Mesothelial cell of epicardium (in vitro differentiated cells): ENCODE results near the gene C1QTNF2. TPM values are rescaled to one million over a fixed set of nuclear protein-coding genes. Genes with fewer than 3 reads are reported as not detected.

Source experiments
- DNase-seq, 2 experiments: peaks; one replicate each; pipeline ENCODE4 v3.0.0; 2021; ENCODE audit warnings: low spot score in 2 of 2; ENCODE audit not compliant: unreplicated experiment in 2 of 2
- H3K27ac Mint-ChIP-seq: 2 replicates; pipeline ENCODE4 v1.8.0; 2021; ENCODE audit warnings: mixed read lengths
- H3K27me3 Mint-ChIP-seq: 2 replicates; pipeline ENCODE4 v1.8.0; 2021; ENCODE audit warnings: low read depth, mixed read lengths
- H3K36me3 Mint-ChIP-seq: 2 replicates; pipeline ENCODE4 v1.8.0; 2021; ENCODE audit warnings: mixed read lengths
- H3K4me1 Mint-ChIP-seq: 2 replicates; pipeline ENCODE4 v1.8.0; 2021; ENCODE audit warnings: mixed read lengths
- H3K4me3 Mint-ChIP-seq: 2 replicates; pipeline ENCODE4 v1.8.0; 2021; ENCODE audit warnings: mild to moderate bottlenecking, moderate library complexity, mixed read lengths
- H3K9me3 Mint-ChIP-seq: 2 replicates; pipeline ENCODE4 v1.8.0; 2021; ENCODE audit warnings: mixed read lengths
- CTCF ChIP-seq: fragments of 200-600 bp; sonication (generic); IDR thresholded peaks from one replicate; pipeline ENCODE4 v1.5.0; 2021; ENCODE audit warnings: antibody characterized with exemption; ENCODE audit not compliant: unreplicated experiment
- total RNA-seq: library from RNA; stranded (reverse); gene quantifications from 3 replicates; pipeline ENCODE4 v1.2.1, GENCODE V29; 2021

Gene C1QTNF2
- total RNA-seq, 1 donor from 2014 or later, result 1.3 TPM

GRCh38 chr5:160330212-160330611, 40.2 kb downstream of the C1QTNF2 start:
- Mint-ChIP-seq H3K27me3 (no peaks in the 10 kb centered on the region), H3K27ac (no peak overlapping the region), H3K4me3 (no peak overlapping the region), H3K4me1 (peaks cover 3% of the 10 kb centered on the region), H3K9me3 (no peaks in the 10 kb centered on the region), H3K36me3 (no peaks in the 10 kb centered on the region)
- TF ChIP-seq CTCF, result no peak
- no peak for DNase-seq

GRCh38 chr5:160327818-160328217, 42.6 kb downstream of the C1QTNF2 start:
- DNase-seq, result no peak
- Mint-ChIP-seq H3K27me3 (no peaks in the 10 kb centered on the region), H3K9me3 (no peaks in the 10 kb centered on the region), H3K36me3 (no peaks in the 10 kb centered on the region), H3K4me3 (no peak overlapping the region), H3K4me1 (peaks cover 3% of the 10 kb centered on the region), H3K27ac (no peak overlapping the region)
- TF ChIP-seq CTCF, result no peak

- no peaks in the 10 kb centered on the region for H3K36me3 Mint-ChIP-seq
- H3K4me1 Mint-ChIP-seq, result peaks cover 3% of the 10 kb centered on the region
- no peak for TF ChIP-seq CTCF
- DNase-seq, result no peak
- no peaks in the 10 kb centered on the region for H3K9me3 Mint-ChIP-seq
- no peaks in the 10 kb centered on the region for H3K27me3 Mint-ChIP-seq
- H3K4me3 Mint-ChIP-seq, result no peak overlapping the region
- no peak overlapping the region for H3K27ac Mint-ChIP-seq
Measured at GRCh38 chr5:160326981-160327380, 43.4 kb downstream of the C1QTNF2 start.

- no peak overlapping the region for H3K4me3 Mint-ChIP-seq
- H3K4me1 Mint-ChIP-seq, result peaks cover 3% of the 10 kb centered on the region
- no peaks in the 10 kb centered on the region for H3K36me3 Mint-ChIP-seq
- TF ChIP-seq CTCF, result no peak
- H3K27ac Mint-ChIP-seq, result no peak overlapping the region
- no peak for DNase-seq
- H3K9me3 Mint-ChIP-seq, result no peaks in the 10 kb centered on the region
- no peaks in the 10 kb centered on the region for H3K27me3 Mint-ChIP-seq
Measured at GRCh38 chr5:160325716-160326115, 44.7 kb downstream of the C1QTNF2 start.

GRCh38 chr5:160324886-160325285, 45.5 kb downstream of the C1QTNF2 start:
- no peak for DNase-seq
- H3K36me3 Mint-ChIP-seq, result no peaks in the 10 kb centered on the region
- H3K4me3 Mint-ChIP-seq, result no peak overlapping the region
- no peak overlapping the region for H3K27ac Mint-ChIP-seq
- TF ChIP-seq CTCF, result no peak
- no peaks in the 10 kb centered on the region for H3K27me3 Mint-ChIP-seq
- H3K4me1 Mint-ChIP-seq, result peaks cover 3% of the 10 kb centered on the region
- H3K9me3 Mint-ChIP-seq, result no peaks in the 10 kb centered on the region

- Mint-ChIP-seq H3K4me1 (peaks cover 8% of the 10 kb centered on the region), H3K27ac (no peak overlapping the region), H3K36me3 (no peaks in the 10 kb centered on the region), H3K4me3 (no peak overlapping the region), H3K27me3 (no peaks in the 10 kb centered on the region), H3K9me3 (no peaks in the 10 kb centered on the region)
- no peak for TF ChIP-seq CTCF
- no peak for DNase-seq
Measured at GRCh38 chr5:160318409-160318808, 52.0 kb downstream of the C1QTNF2 start.
